ENCODE results near the gene PRTN3.

Gene PRTN3

GRCh38 chr19:810077-810855 lies 30.5 kb upstream of the PRTN3 start:
- H3K9ac ChIP-seq: no peak overlapping the region

DNA sequence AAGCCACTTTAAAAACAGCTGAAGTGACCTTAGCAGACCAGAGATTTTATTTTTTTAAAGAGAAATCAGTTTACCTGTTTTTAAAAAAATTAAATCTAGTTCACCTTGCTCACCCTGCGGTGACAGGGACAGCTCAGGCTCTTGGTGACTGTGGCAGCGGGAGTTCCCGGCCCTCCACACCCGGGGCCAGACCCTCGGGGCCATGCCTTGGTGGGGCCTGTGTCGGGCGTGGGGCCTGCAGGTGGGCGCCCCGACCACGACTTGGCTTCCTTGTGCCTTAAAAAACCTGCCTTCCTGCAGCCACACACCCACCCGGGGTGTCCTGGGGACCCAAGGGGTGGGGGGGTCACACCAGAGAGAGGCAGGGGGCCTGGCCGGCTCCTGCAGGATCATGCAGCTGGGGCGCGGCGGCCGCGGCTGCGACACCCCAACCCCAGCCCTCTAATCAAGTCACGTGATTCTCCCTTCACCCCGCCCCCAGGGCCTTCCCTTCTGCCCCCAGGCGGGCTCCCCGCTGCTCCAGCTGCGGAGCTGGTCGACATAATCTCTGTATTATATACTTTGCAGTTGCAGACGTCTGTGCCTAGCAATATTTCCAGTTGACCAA lies 29.8 kb upstream of the PRTN3 start:
- TF ChIP-seq CTCF (conservative IDR thresholded peaks at IDR 0.05; ENCODE audit: low read depth, low read length): no peak
- Histone ChIP-seq H3K27ac (no peak overlapping the region), H3K4me3 (IDR thresholded peaks at IDR 0.05; ENCODE audit: insufficient read depth, low read depth, low read length) (no peak overlapping the region), H2AFZ (ENCODE audit: low read depth) (no peak overlapping the region), H3K36me3 (ENCODE audit: insufficient read depth) (peaks cover 23% of the 10 kb centered on the region), H3K79me2 (ENCODE audit: insufficient read depth, low read depth) (peaks cover 31% of the 10 kb centered on the region; the same call in 1 of the 2 replicates), H3K4me1 (ENCODE audit: low read depth, poor library complexity, severe bottlenecking) (no peaks in the 10 kb centered on the region), H3K9ac (no peak overlapping the region), H3K27me3 (ENCODE audit: insufficient read depth, low read depth) (no peaks in the 10 kb centered on the region), H4K20me1 (ENCODE audit: insufficient read depth) (peaks cover 11% of the 10 kb centered on the region; the same call in 1 of the 2 replicates), H3K4me2 (no peak overlapping the region)

More at GRCh38 chr19:810077-810855, 30.5 kb upstream of the PRTN3 start:
- no peak overlapping the region for H3K4me3 ChIP-seq (IDR thresholded peaks at IDR 0.05; ENCODE audit: insufficient read depth, low read depth, low read length)
- H3K79me2 ChIP-seq (ENCODE audit: insufficient read depth, low read depth): peaks cover 39% of the 10 kb centered on the region
- H3K4me2 ChIP-seq: no peak overlapping the region
- no peak for TF ChIP-seq CTCF (conservative IDR thresholded peaks at IDR 0.05; ENCODE audit: low read depth, low read length)
- peaks cover 11% of the 10 kb centered on the region; the same call in 1 of the 2 replicates for H4K20me1 ChIP-seq (ENCODE audit: insufficient read depth)
- no peak overlapping the region for H2AFZ ChIP-seq (ENCODE audit: low read depth)
- no peak overlapping the region for H3K27ac ChIP-seq
- H3K4me1 ChIP-seq (ENCODE audit: low read depth, poor library complexity, severe bottlenecking): no peaks in the 10 kb centered on the region
- peaks cover 26% of the 10 kb centered on the region for H3K36me3 ChIP-seq (ENCODE audit: insufficient read depth)
- H3K27me3 ChIP-seq (ENCODE audit: insufficient read depth, low read depth): no peaks in the 10 kb centered on the region

DNA sequence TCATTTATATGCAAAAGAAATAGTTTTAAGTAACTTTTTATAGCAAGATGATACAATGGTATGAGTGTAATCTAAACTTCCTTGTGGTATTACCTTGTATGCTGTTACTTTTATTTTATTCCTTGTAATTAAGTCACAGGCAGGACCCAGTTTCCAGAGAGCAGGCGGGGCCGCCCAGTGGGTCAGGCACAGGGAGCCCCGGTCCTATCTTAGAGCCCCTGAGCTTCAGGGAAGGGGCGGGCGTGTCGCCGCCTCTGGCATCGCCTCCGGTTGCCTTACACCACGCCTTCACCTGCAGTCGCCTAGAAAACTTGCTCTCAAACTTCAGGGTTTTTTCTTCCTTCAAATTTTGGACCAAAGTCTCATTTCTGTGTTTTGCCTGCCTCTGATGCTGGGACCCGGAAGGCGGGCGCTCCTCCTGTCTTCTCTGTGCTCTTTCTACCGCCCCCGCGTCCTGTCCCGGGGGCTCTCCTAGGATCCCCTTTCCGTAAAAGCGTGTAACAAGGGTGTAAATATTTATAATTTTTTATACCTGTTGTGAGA lies 29.2 kb upstream of the PRTN3 start:
- no peak overlapping the region for H3K4me2 ChIP-seq
- peaks cover 23% of the 10 kb centered on the region for H3K36me3 ChIP-seq (ENCODE audit: insufficient read depth)
- no peak overlapping the region for H3K27ac ChIP-seq
- peaks cover 26% of the 10 kb centered on the region; the same call in 1 of the 2 replicates for H3K79me2 ChIP-seq (ENCODE audit: insufficient read depth, low read depth)
- no peak overlapping the region for H3K4me3 ChIP-seq (IDR thresholded peaks at IDR 0.05; ENCODE audit: insufficient read depth, low read depth, low read length)
- no peak for TF ChIP-seq CTCF (conservative IDR thresholded peaks at IDR 0.05; ENCODE audit: low read depth, low read length)
- no peaks in the 10 kb centered on the region for H3K4me1 ChIP-seq (ENCODE audit: low read depth, poor library complexity, severe bottlenecking)
- H3K27me3 ChIP-seq (ENCODE audit: insufficient read depth, low read depth): no peaks in the 10 kb centered on the region
- H4K20me1 ChIP-seq (ENCODE audit: insufficient read depth): peaks cover 8% of the 10 kb centered on the region; the same call in 1 of the 2 replicates
- H2AFZ ChIP-seq (ENCODE audit: low read depth): no peak overlapping the region
- no peak overlapping the region for H3K9ac ChIP-seq

DNA sequence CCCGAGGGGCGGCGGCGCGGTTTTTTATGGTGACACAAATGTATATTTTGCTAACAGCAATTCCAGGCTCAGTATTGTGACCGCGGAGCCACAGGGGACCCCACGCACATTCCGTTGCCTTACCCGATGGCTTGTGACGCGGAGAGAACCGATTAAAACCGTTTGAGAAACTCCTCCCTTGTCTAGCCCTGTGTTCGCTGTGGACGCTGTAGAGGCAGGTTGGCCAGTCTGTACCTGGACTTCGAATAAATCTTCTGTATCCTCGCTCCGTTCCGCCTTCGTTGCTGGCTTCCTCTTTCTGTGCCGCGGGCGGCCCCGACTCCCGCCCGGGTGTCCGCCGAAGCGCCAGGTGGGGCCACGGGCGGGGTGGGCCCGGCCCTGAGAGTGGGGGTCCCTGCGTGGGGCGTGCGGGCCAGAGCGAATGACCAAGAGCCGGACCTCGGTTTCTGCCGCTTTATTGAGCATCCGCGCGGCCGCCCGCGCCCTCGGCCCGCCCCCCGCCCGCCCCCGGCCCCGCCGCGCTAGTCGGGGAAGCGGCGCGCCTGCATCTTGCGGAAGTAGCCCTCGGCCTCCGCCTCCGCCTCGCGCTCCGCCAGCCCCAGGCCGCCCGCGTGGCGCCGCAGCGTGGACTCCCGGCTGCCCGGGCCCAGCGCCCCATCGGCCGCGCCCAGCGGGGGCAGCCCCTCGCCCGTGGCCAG lies 28.6 kb upstream of the PRTN3 start:
- Histone ChIP-seq H3K4me2 (no peak overlapping the region), H3K27ac (no peak overlapping the region), H2AFZ (ENCODE audit: low read depth) (no peak overlapping the region), H3K36me3 (ENCODE audit: insufficient read depth) (peaks cover 23% of the 10 kb centered on the region), H3K27me3 (ENCODE audit: insufficient read depth, low read depth) (no peaks in the 10 kb centered on the region), H4K20me1 (ENCODE audit: insufficient read depth) (peaks cover 6% of the 10 kb centered on the region; the same call in 1 of the 2 replicates), H3K4me3 (IDR thresholded peaks at IDR 0.05; ENCODE audit: insufficient read depth, low read depth, low read length) (no peak overlapping the region), H3K4me1 (ENCODE audit: low read depth, poor library complexity, severe bottlenecking) (no peaks in the 10 kb centered on the region), H3K79me2 (ENCODE audit: insufficient read depth, low read depth) (peaks cover 19% of the 10 kb centered on the region; the same call in 1 of the 2 replicates), H3K9ac (no peak overlapping the region)
- no peak for TF ChIP-seq CTCF (conservative IDR thresholded peaks at IDR 0.05; ENCODE audit: low read depth, low read length)

Measured in KMS-11 (cell line).